HUDEP-2 (cell line): Measurements from ENCODE around the gene RNF19B.

Source experiments
- DNase-seq, 76 experiments: peaks; one replicate each; lab custom pipeline; 2025; ENCODE audit not compliant: unreplicated experiment in 76 of 76; lab: John Stamatoyannopoulos, UW

The RNF19B gene

DNA sequence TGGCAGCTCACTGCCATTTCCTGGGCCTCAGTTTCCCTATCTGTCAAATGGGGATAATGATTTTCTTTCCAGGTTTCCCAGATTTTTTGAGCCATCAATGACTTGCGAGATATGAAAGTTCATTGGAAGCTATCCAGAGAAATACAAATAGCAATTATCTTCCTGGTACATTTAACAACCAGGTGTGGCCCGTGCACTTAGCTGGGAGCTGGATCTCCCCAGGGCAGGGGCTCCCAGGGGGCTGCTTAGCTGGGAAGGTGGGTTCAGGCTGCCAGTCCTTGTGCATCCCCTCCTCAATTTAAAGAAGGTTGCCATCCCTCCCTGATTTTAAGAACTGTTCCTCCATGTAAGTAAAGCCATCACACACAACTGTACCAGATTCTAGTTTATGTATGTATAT, 59.8 kb downstream of the RNF19B start:
- no peak for DNase-seq

- DNase-seq: no peak
Observed at GRCh38 chr1:32903991-32904785, 60.4 kb downstream of the RNF19B start.

GRCh38 chr1:32902535-32902920, 62.1 kb downstream of the RNF19B start:
- no peak for DNase-seq

GRCh38 chr1:32901823-32902534, 62.6 kb downstream of the RNF19B start:
- no peak for DNase-seq

DNA sequence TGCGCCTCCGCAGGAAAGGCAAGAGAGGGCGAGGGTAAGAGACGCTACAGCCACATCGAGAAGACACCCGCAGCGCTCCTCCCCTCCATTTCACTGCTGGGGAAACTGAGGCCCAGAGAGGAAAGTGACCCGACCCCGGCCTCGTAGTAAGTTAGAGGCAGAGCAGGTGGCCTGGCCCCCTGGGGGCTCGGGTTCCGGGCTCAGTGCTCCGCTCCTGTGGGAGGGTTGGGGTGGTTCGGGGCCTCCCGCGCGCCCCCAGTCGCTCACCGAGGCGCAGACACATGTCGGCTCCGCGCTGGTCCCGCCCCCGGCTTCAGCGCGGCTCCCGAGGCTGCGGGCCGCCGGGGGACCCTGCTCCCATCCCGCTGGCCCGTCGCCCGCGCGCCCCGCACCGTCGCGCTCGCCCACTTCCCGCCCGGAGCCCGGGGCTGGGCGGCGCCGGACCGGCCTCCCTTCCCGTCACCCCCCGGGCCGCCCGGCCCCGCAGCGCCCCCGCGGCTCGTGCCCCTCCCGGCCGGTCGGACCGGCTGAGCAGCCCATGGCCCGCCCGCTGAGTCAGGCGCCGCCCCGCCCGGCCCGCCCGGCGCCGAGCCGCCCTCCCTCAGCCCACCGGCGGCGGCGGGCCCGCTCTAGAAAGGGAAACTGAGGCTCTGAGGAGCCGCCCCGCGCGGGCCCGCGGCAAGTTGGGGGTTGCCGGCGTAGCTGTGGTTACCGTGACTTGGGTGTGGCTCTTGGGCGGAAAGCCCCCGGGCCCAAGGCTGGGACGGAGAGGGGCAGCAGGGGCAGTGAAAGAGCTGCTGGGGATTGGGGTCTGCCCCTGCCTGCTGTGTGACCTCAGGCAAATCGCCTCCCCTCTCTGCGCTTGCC, 63.4 kb downstream of the RNF19B start, which contains the start of gene TMEM54:
TMEM54 (minus strand) TSS at position 434 of the 867 bp plus-strand sequence; CDS start at position 283, 151 bp downstream.
- DNase-seq: peak in 1 of 76 experiments; percentile 33

GRCh38 chr1:32900371-32900955, 64.1 kb downstream of the RNF19B start:
- no peak for DNase-seq

- no peak for DNase-seq
Observed at GRCh38 chr1:32899586-32900296, 64.9 kb downstream of the RNF19B start.

GRCh38 chr1:32898958-32899357, 65.7 kb downstream of the RNF19B start:
- no peak for DNase-seq

- DNase-seq: no peak
Observed at GRCh38 chr1:32898056-32898455, 66.6 kb downstream of the RNF19B start.

GRCh38 chr1:32897082-32898049, 67.2 kb downstream of the RNF19B start:
- DNase-seq: no peak

DNA sequence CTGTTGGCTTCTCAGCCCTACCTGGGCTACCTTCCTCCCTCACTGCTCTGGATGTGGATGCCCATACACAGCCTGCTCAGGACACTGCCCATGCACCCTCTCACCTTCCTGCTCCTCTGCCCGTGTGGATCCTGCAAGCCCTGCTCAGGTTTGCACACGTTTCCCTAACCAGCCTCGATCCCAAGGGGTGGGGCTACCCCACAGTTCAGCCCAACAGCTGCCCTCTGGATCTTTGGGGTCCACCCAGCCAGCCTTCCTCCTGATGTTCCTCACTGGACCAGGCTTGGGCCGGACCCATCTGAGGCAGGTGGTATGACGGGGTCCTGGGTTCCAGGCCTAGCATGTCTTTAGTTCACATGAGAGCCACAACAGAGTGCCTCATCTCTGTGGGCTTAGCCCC, 68.2 kb downstream of the RNF19B start:
- DNase-seq: no peak

GRCh38 chr1:32895325-32896215, 69.0 kb downstream of the RNF19B start:
- no peak for DNase-seq

DNA sequence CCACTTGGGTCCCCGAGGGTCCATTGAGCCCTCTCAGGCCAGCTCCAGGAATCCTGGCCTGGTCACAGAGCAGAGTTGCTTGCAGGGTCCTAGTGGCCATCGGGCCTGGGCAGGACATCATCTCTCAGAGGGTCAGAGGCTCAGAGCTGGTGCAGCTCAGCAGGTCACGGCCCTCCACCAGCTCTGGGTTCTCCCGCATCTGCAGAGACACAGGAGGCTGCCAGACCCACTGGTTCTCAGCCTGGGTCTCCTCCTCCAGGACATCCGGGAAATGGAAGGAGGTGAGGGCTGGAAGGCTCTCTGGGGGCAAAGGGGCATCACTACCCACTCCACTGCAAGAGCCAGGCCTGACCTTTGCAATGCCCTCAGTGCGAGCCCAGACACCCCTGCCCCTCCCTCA, 69.9 kb downstream of the RNF19B start:
- no peak for DNase-seq

DNA sequence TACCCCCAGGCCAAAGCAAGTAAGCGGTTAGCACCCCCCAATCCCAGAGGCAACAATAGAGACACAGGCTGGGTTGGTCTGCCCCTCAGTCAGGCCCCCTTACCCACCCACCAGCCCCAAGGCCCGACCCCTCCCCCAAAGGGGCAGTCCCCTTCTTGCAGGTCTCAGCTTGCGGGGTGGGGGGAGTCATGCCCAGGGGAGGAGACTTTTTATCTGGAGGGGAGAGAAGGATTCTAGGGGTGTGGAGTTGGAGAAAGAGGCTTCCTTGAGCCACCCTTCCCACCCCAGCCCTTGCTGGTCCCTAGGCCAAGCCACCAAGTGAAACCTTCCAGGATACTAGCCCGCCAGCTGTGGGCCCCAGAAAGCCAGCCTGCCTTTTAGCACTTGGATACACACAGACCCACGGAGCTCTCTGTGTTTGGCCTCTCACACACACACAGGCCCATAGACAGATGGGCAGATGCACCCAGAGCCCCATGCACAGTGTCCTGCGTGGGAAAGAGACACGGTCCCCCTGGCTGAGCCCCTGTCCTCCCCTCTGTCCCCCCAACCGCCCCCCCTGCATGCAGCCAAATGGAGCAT, 70.5 kb downstream of the RNF19B start:
- no peak for DNase-seq

GRCh38 chr1:32893198-32894018, 71.2 kb downstream of the RNF19B start:
- no peak for DNase-seq

GRCh38 chr1:32892368-32893197, 72.0 kb downstream of the RNF19B start:
- peak in 11 of 76 experiments; percentile 4 to 34 (median 14) for DNase-seq
